HEK293T (cell line): Measurements from ENCODE around the gene VRK2.
"Not testable (repeated sequence)": the region's sequence is repeated elsewhere in the genome, so short reads cannot be mapped to it uniquely, and the experiment has no call there.

ENCODE experiments used
- CTCF ChIA-PET: fragments of 350-600 bp; formaldehyde crosslinking; extraction: SDS; loops from one replicate; lab custom pipeline; 2021; ENCODE audit warnings: antibody characterized with exemption, inconsistent platforms; lab: Yijun Ruan, JAX
- POLR2A ChIA-PET: fragments of 350-600 bp; formaldehyde crosslinking; extraction: SDS; loops from one replicate; lab custom pipeline; 2020; ENCODE audit warnings: antibody characterized with exemption, inconsistent platforms; lab: Yijun Ruan, JAX
- DNase-seq: peaks from one replicate; pipeline ENCODE4 v3.0.0; 2012; ENCODE audit warnings: mixed read lengths; ENCODE audit errors: extremely low spot score
- ARNT ChIP-seq: fragments of 450-650 bp; IDR thresholded peaks from 2 replicates; pipeline ENCODE4 v1.6.1; 2017; ENCODE audit warnings: mild to moderate bottlenecking
- BHLHE40 ChIP-seq: fragments of 450-650 bp; IDR thresholded peaks from 2 replicates; pipeline ENCODE4 v1.6.1; 2016; ENCODE audit warnings: mild to moderate bottlenecking, moderate library complexity, borderline replicate concordance
- CTBP1 ChIP-seq: fragments of 450-650 bp; IDR thresholded peaks from 2 replicates; pipeline ENCODE4 v1.6.1; 2016; ENCODE audit warnings: borderline replicate concordance
- ELF4 ChIP-seq: fragments of 450-650 bp; IDR thresholded peaks from 2 replicates; pipeline ENCODE4 v1.6.1; 2017; ENCODE audit warnings: antibody characterized with exemption
- FOXA1 ChIP-seq: fragments of 450-650 bp; IDR thresholded peaks from 2 replicates; pipeline ENCODE4 v1.6.1; 2016; ENCODE audit warnings: mild to moderate bottlenecking
- FOXK2 ChIP-seq: fragments of 450-650 bp; IDR thresholded peaks from 2 replicates; pipeline ENCODE4 v1.6.1; 2016; ENCODE audit warnings: mild to moderate bottlenecking
- FOXM1 ChIP-seq: fragments of 450-650 bp; IDR thresholded peaks from 2 replicates; pipeline ENCODE4 v1.6.1; 2017; ENCODE audit warnings: mild to moderate bottlenecking, borderline replicate concordance
- HDGF ChIP-seq: fragments of 450-650 bp; IDR thresholded peaks from 2 replicates; pipeline ENCODE4 v1.6.1; 2017; ENCODE audit warnings: antibody characterized with exemption, borderline replicate concordance
- L3MBTL2 ChIP-seq: fragments of 450-650 bp; conservative IDR thresholded peaks from 2 replicates; pipeline ENCODE4 v1.6.1; 2016; ENCODE audit warnings: mild to moderate bottlenecking
- LEF1 ChIP-seq: fragments of 450-650 bp; IDR thresholded peaks from 2 replicates; pipeline ENCODE4 v1.6.1; 2017; ENCODE audit warnings: mild to moderate bottlenecking, borderline replicate concordance
- NFRKB ChIP-seq: fragments of 450-650 bp; IDR thresholded peaks from 2 replicates; pipeline ENCODE4 v1.6.1; 2016; ENCODE audit warnings: mild to moderate bottlenecking, moderate library complexity
- SP1 ChIP-seq: fragments of 450-650 bp; IDR thresholded peaks from 2 replicates; pipeline ENCODE4 v1.6.1; 2017
- SUZ12 ChIP-seq: fragments of 450-650 bp; IDR thresholded peaks from 2 replicates; pipeline ENCODE4 v1.6.1; 2016; ENCODE audit warnings: mild to moderate bottlenecking
- TARDBP ChIP-seq: fragments of 450-650 bp; IDR thresholded peaks from 2 replicates; pipeline ENCODE4 v1.6.1; 2016
- ZNF384 ChIP-seq: fragments of 450-650 bp; IDR thresholded peaks from 2 replicates; pipeline ENCODE4 v1.6.1; 2016
- TF ChIP-seq, protein P1 (sequence below): fragments of 450-650 bp; IDR thresholded peaks from 2 replicates; pipeline ENCODE4 v1.6.1; 2016

Gene VRK2

GRCh38 chr2:58186501-58186900, 139.9 kb downstream of the VRK2 start:
- POLR2A ChIA-PET: no interaction called here
- no peak for TF ChIP-seq SUZ12
- CTCF ChIA-PET: no interaction called here
- DNase-seq: no peak

DNA sequence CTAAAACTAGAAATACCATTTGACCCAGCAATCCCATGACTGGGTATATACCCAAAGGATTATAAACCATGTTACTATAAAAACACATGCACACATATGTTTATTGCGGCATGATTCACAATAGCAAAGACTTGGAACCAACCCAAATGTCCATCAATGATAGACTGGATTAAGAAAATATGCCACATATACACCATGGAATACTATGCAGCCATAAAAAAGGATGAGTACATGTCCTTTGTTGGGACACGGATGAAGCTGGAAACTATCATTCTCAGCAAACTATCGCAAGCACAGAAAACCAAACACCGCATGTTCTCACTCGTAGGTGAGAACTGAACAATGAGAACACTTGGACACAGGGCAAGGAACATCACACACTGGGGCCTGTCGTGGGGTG, 140.4 kb downstream of the VRK2 start:
- DNase-seq, CTCF ChIA-PET, POLR2A ChIA-PET: not testable (repeated sequence)

- CTCF ChIA-PET: no interaction called here
- POLR2A ChIA-PET: no interaction called here
Measured at GRCh38 chr2:58194458-58194857, 147.9 kb downstream of the VRK2 start.

DNA sequence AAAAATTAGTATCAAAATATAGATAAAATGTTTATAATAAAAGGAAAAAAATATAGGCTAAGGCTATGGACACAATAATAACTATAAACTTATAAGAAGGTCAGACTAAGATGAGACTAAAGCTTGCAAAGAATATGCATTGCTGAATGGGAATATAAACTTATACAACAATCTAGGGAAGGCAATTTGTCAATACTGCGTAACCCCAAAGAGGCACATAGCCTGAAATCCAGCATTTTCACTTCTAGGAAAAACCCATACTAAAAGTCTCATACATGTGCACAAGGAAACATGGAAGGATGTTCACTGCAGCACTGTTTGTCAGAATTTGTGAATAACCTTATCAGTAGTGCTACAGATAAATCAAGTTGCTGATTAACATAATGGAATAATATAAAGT, 149.1 kb downstream of the VRK2 start:
- ChIA-PET CTCF (no interaction called here), POLR2A (no interaction called here)
- no peak for TF ChIP-seq FOXM1
- TF ChIP-seq LEF1: no peak
- TF ChIP-seq FOXK2: no peak
- TF ChIP-seq TARDBP: no peak
- TF ChIP-seq ELF4: no peak
- TF ChIP-seq L3MBTL2: no peak
- TF ChIP-seq NFRKB: no peak
- TF ChIP-seq, protein P1, sequence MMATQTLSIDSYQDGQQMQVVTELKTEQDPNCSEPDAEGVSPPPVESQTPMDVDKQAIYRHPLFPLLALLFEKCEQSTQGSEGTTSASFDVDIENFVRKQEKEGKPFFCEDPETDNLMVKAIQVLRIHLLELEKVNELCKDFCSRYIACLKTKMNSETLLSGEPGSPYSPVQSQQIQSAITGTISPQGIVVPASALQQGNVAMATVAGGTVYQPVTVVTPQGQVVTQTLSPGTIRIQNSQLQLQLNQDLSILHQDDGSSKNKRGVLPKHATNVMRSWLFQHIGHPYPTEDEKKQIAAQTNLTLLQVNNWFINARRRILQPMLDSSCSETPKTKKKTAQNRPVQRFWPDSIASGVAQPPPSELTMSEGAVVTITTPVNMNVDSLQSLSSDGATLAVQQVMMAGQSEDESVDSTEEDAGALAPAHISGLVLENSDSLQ: no peak
- TF ChIP-seq BHLHE40: no peak
- no peak for TF ChIP-seq SUZ12
- no peak for TF ChIP-seq HDGF
- no peak for TF ChIP-seq ZNF384
- no peak for TF ChIP-seq ARNT
- no peak for TF ChIP-seq CTBP1
- no peak for TF ChIP-seq SP1
- TF ChIP-seq FOXA1: no peak
- DNase-seq: no peak

More at GRCh38 chr2:58194458-58194857, 147.9 kb downstream of the VRK2 start:
- no peak for DNase-seq
- TF ChIP-seq SUZ12 (no peak), CTBP1 (no peak), HDGF (no peak), L3MBTL2 (no peak), TARDBP (no peak), BHLHE40 (no peak), ARNT (no peak), ELF4 (no peak), FOXM1 (no peak), LEF1 (no peak), FOXK2 (no peak), NFRKB (no peak), FOXA1 (no peak), SP1 (no peak), ZNF384 (no peak)
- TF ChIP-seq, protein P1: no peak

GRCh38 chr2:58197894-58198293, 151.3 kb downstream of the VRK2 start:
- POLR2A ChIA-PET: no interaction called here
- CTCF ChIA-PET: no interaction called here
- TF ChIP-seq NFRKB (no peak), CTBP1 (no peak), HDGF (no peak), L3MBTL2 (no peak), FOXA1 (no peak), FOXK2 (no peak), ARNT (no peak), SP1 (no peak), FOXM1 (no peak)
- TF ChIP-seq, protein P1: no peak
- DNase-seq: no peak

- no peak for DNase-seq
- ChIA-PET CTCF (no interaction called here), POLR2A (no interaction called here)
- TF ChIP-seq L3MBTL2: no peak
- TF ChIP-seq HDGF: no peak
Measured at GRCh38 chr2:58202404-58202803, 155.8 kb downstream of the VRK2 start.

DNA sequence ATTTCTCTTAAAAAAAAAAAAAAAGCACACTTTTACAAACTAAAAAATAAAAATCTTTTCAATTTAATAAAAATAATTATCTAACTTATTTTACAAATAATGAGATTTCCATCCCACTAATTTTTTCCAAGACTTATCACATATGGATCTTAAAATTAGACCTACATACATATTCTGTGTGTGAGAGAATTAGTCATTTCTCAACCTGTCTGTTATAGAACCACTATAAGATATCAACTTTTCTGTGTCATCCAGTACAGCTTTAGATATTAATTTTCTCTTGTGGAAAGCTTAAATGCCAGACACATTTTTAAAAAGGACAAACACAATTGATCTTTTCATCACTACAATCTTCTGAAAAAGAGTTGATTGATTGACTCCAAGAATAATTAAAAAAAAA, 156.4 kb downstream of the VRK2 start:
- TF ChIP-seq FOXM1 (no peak), LEF1 (no peak), NFRKB (no peak), CTBP1 (no peak), L3MBTL2 (no peak), BHLHE40 (no peak), SUZ12 (no peak), ELF4 (no peak), ZNF384 (no peak), SP1 (no peak), HDGF (no peak), ARNT (no peak), TARDBP (no peak), FOXA1 (no peak), FOXK2 (no peak)
- TF ChIP-seq, protein P1: no peak
- POLR2A ChIA-PET: no interaction called here
- CTCF ChIA-PET: no interaction called here
- DNase-seq: no peak
